Gastrocnemius medialis (tissue), 4 donors: ENCODE results near the gene STUB1.

Experiments used
- CTCF ChIP-seq, 5 experiments: fragments of 450-650 bp in 3 of 5; fragments of 200-600 bp in 2 of 5; sonication (generic) in 2 of 5; IDR thresholded peaks in 4 of 5; conservative IDR thresholded peaks in 1 of 5; 1 replicate in 4 of 5; 2 replicates in 1 of 5; pipeline ENCODE4 v1.5.1; 2016 to 2019; ENCODE audit warnings: antibody characterized with exemption in 5 of 5, mild to moderate bottlenecking in 3 of 5, moderate library complexity in 3 of 5
- POLR2A ChIP-seq, 2 donors: fragments of 450-650 bp; IDR thresholded peaks; one replicate each; pipeline ENCODE4 v1.6.1; 2017; ENCODE audit warnings: antibody characterized with exemption in 2 of 2, mild to moderate bottlenecking in 2 of 2, moderate library complexity in 2 of 2

- no peak for TF ChIP-seq POLR2A (IDR thresholded peaks at IDR 0.05)
- no peak for TF ChIP-seq CTCF (IDR thresholded peaks at IDR 0.05 in 4 of 5, conservative IDR thresholded peaks at IDR 0.05 in 1 of 5)
Observed at GRCh38 chr16:704047-704446, 23.8 kb downstream of the STUB1 start.
